ENCODE results near the gene ZNF516. TPM values are rescaled to one million over a fixed set of nuclear protein-coding genes. Genes with fewer than 3 reads are reported as not detected.

Gene ZNF516
- total RNA-seq, 1 donor from 2014 or later = 108 TPM

DNA sequence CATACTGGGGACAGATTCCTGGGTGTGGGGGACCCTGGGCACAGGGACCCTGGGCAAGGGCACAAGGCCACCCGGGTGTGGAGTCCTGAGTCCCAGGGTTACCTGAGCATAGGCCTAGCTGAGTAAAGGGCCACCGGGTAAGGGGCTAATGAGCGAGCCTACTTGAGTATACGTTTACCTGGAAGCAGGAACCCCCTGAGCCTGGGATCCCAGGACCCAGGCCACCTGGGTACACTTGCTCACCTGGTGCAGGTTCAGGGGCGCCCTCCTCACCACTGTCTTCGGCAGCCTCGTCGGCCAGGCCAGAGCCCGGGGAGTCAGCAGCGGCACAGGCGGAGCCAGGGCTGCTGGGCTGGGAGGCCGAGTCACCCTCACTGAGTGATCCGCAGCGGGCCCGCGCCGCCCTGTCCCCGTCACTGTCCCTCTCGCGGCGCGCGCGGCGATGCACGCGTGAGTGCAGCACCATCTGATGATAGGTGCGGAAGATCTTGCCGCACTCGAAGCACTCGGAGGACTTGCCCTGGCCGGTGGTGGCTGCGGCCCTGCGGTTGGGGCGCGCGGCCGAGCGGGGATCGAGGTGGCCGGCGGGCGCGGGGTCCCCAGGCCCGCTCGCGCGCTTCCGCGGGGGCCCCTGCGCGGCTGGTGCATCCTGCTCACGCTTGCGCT lies 53.9 kb downstream of the ZNF516 start:
- Mint-ChIP-seq H3K9me3 (ENCODE audit: low read depth) (no peaks in the 10 kb centered on the region), H3K36me3 (ENCODE audit: insufficient read depth) (peaks cover 20% of the 10 kb centered on the region), H3K4me1 (ENCODE audit: low read depth) (peaks cover 27% of the 10 kb centered on the region), H3K4me3 (ENCODE audit: low read depth) (no peak overlapping the region), H3K27me3 (no peaks in the 10 kb centered on the region), H3K27ac (no peak overlapping the region)
- TF ChIP-seq, protein P1, sequence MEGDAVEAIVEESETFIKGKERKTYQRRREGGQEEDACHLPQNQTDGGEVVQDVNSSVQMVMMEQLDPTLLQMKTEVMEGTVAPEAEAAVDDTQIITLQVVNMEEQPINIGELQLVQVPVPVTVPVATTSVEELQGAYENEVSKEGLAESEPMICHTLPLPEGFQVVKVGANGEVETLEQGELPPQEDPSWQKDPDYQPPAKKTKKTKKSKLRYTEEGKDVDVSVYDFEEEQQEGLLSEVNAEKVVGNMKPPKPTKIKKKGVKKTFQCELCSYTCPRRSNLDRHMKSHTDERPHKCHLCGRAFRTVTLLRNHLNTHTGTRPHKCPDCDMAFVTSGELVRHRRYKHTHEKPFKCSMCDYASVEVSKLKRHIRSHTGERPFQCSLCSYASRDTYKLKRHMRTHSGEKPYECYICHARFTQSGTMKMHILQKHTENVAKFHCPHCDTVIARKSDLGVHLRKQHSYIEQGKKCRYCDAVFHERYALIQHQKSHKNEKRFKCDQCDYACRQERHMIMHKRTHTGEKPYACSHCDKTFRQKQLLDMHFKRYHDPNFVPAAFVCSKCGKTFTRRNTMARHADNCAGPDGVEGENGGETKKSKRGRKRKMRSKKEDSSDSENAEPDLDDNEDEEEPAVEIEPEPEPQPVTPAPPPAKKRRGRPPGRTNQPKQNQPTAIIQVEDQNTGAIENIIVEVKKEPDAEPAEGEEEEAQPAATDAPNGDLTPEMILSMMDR (IDR thresholded peaks at IDR 0.05; ENCODE audit: unreplicated experiment) = no peak
- DNase-seq (ENCODE audit: low spot score, unreplicated experiment) = no peak

DNA sequence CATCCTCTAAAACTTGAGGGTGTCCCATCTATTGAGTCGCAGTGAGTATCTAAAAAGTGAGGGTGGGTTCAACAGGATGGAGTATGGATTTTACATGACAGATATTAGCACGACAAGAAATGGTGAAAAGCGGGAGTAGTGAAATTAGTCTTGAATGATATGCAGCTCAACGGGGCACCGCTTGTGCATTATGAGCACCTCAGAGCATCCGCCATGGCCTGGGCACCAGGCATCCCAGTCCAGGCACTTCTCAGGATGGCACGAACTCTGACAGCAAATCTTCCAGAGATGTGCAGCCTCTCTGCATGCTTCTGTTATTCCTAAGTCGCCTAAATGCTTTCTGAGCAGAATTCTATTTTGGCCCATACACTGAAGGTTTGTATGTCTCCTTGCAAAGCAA lies 57.1 kb downstream of the ZNF516 start:
- no peak overlapping the region for H3K27ac Mint-ChIP-seq
- H3K27me3 Mint-ChIP-seq = no peaks in the 10 kb centered on the region
- H3K4me1 Mint-ChIP-seq (ENCODE audit: low read depth) = peaks cover 11% of the 10 kb centered on the region
- H3K4me3 Mint-ChIP-seq (ENCODE audit: low read depth) = no peak overlapping the region
- TF ChIP-seq, protein P1 (IDR thresholded peaks at IDR 0.05; ENCODE audit: unreplicated experiment) = no peak
- H3K9me3 Mint-ChIP-seq (ENCODE audit: low read depth) = no peaks in the 10 kb centered on the region
- peaks cover 37% of the 10 kb centered on the region for H3K36me3 Mint-ChIP-seq (ENCODE audit: insufficient read depth)
- no peak for DNase-seq (ENCODE audit: low spot score, unreplicated experiment)

DNA sequence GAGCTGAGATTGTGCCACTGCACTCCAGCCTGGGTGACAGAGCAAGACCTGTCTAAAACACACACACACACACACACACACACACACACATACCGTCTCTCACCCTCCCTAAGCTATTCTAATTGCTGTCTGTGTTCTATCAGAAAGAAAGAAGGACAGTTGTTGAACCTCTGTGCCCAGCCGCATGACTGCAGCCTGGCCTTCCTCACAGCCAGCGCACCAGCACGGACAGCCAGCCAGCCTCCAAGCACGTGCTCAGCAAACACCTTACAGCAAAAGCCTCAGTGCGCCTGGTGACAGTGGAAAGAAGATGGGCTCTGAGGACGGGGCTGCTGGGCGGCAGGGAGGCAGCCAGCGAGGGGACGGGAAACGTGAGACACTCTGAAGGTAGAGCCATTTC lies 58.0 kb downstream of the ZNF516 start:
- H3K27me3 Mint-ChIP-seq = no peaks in the 10 kb centered on the region
- TF ChIP-seq, protein P1 (IDR thresholded peaks at IDR 0.05; ENCODE audit: unreplicated experiment) = no peak
- peaks cover 45% of the 10 kb centered on the region for H3K36me3 Mint-ChIP-seq (ENCODE audit: insufficient read depth)
- H3K27ac Mint-ChIP-seq = no peak overlapping the region
- H3K4me1 Mint-ChIP-seq (ENCODE audit: low read depth) = peaks cover 14% of the 10 kb centered on the region
- no peak overlapping the region for H3K4me3 Mint-ChIP-seq (ENCODE audit: low read depth)
- no peaks in the 10 kb centered on the region for H3K9me3 Mint-ChIP-seq (ENCODE audit: low read depth)
- DNase-seq (ENCODE audit: low spot score, unreplicated experiment) = no peak

DNA sequence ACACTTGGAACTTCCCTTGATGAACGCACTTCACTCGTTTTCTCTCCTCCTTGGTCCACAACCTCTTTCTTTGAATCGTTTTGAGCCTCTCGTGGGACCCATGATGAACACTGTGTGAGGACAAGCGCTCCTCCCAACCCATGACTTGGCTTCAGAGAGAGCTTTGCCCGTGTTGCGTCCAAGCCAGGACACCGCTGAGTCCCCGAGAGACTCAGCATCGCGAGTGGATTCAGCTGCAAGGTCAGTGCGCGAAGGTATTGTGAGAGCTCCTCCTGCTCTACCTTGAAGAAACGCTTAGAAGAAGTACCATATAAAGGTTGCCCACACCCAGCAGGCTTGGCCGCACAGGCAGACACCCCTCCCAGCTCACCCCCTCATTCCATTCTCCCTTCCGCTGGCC lies 58.7 kb downstream of the ZNF516 start:
- H3K27ac Mint-ChIP-seq = peak overlapping the region; percentile 46
- H3K27me3 Mint-ChIP-seq = no peaks in the 10 kb centered on the region
- peaks cover 14% of the 10 kb centered on the region for H3K4me1 Mint-ChIP-seq (ENCODE audit: low read depth)
- no peaks in the 10 kb centered on the region for H3K9me3 Mint-ChIP-seq (ENCODE audit: low read depth)
- H3K4me3 Mint-ChIP-seq (ENCODE audit: low read depth) = no peak overlapping the region
- DNase-seq (ENCODE audit: low spot score, unreplicated experiment) = no peak
- TF ChIP-seq, protein P1 (IDR thresholded peaks at IDR 0.05; ENCODE audit: unreplicated experiment) = no peak
- peaks cover 45% of the 10 kb centered on the region for H3K36me3 Mint-ChIP-seq (ENCODE audit: insufficient read depth)

DNA sequence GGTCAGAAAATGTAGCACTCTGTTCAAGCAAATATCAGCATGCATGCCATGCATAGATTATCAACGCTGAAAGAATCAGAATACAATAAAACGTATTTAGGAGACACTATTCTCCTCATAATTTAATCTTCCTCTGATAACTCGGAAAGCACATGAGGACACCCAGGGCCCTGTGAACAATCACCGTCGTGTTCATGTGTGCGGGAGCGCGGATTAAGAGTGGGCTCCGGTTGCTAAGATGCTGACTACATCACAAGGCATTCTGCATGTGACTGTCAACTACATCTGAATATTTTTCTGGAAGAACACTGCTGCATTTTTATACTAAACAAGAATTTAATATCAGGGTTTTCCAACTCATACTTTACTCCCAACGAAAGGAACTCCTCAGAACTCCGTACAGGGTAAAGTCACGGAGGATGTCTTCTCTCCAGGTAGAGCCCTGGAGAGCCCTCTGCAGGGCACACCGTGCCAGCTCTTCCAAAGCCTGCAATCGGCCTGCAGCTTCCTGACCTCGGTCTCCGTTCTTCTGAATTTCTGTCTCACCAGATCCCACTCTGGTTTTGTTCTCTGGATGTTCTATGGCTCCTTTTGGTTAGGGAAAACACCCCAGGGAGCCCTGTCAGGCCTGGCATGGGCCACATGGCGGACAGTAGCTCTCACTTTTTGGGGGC lies 59.6 kb downstream of the ZNF516 start:
- no peak for DNase-seq (ENCODE audit: low spot score, unreplicated experiment)
- Mint-ChIP-seq H3K4me3 (ENCODE audit: low read depth) (no peak overlapping the region), H3K27ac (peak overlapping the region; percentile 10), H3K9me3 (ENCODE audit: low read depth) (no peaks in the 10 kb centered on the region), H3K36me3 (ENCODE audit: insufficient read depth) (peaks cover 42% of the 10 kb centered on the region), H3K4me1 (ENCODE audit: low read depth) (peaks cover 15% of the 10 kb centered on the region), H3K27me3 (no peaks in the 10 kb centered on the region)
- TF ChIP-seq, protein P1 (IDR thresholded peaks at IDR 0.05; ENCODE audit: unreplicated experiment) = peak; percentile 28
